HEK293 (cell line): ENCODE measurements around the gene ACACB.
A peak's percentile ranks its signal among the peaks of the same experiment; 100 is the strongest.

ENCODE experiments used
- AEBP2 ChIP-seq: fragments of 450-650 bp; formaldehyde crosslinking; IDR thresholded peaks from 2 replicates; pipeline ENCODE4 v1.5.1; 2016; ENCODE audit warnings: missing biosample characterization, missing genetic modification characterization, borderline replicate concordance
- FEZF1 ChIP-seq: fragments of 450-650 bp; formaldehyde crosslinking; IDR thresholded peaks from 2 replicates; pipeline ENCODE4 v1.5.1; 2016; ENCODE audit warnings: missing biosample characterization, missing genetic modification characterization
- GLIS2 ChIP-seq: fragments of 450-650 bp; formaldehyde crosslinking; IDR thresholded peaks from 2 replicates; pipeline ENCODE4 v1.5.1; 2016; ENCODE audit warnings: missing biosample characterization, missing genetic modification characterization
- KLF9 ChIP-seq: fragments of 450-650 bp; formaldehyde crosslinking; IDR thresholded peaks from 2 replicates; pipeline ENCODE4 v1.5.1; 2016; ENCODE audit warnings: missing biosample characterization, missing genetic modification characterization, low read depth
- OVOL3 ChIP-seq: fragments of 450-650 bp; formaldehyde crosslinking; IDR thresholded peaks from 2 replicates; pipeline ENCODE4 v1.5.1; 2016; ENCODE audit warnings: missing biosample characterization, missing genetic modification characterization
- PRDM10 ChIP-seq: fragments of 450-650 bp; formaldehyde crosslinking; IDR thresholded peaks from 2 replicates; pipeline ENCODE4 v1.5.1; 2016; ENCODE audit warnings: missing biosample characterization, missing genetic modification characterization
- PRDM6 ChIP-seq: fragments of 450-650 bp; formaldehyde crosslinking; IDR thresholded peaks from 2 replicates; pipeline ENCODE4 v1.5.1; 2017; ENCODE audit warnings: missing biosample characterization, missing genetic modification characterization
- SP2 ChIP-seq: fragments of 450-650 bp; formaldehyde crosslinking; IDR thresholded peaks from 2 replicates; pipeline ENCODE4 v1.5.1; 2016; ENCODE audit warnings: missing biosample characterization, missing genetic modification characterization
- ZFHX2 ChIP-seq: fragments of 450-650 bp; formaldehyde crosslinking; conservative IDR thresholded peaks from 2 replicates; pipeline ENCODE4 v1.5.1; 2016; ENCODE audit warnings: missing biosample characterization, missing genetic modification characterization
- ZFP3 ChIP-seq: fragments of 450-650 bp; formaldehyde crosslinking; IDR thresholded peaks from 2 replicates; pipeline ENCODE4 v1.5.1; 2016; ENCODE audit warnings: low read depth, missing biosample characterization, missing genetic modification characterization
- ZFP37 ChIP-seq: fragments of 450-650 bp; formaldehyde crosslinking; IDR thresholded peaks from 2 replicates; pipeline ENCODE4 v1.5.1; 2016; ENCODE audit warnings: missing biosample characterization, missing genetic modification characterization
- ZNF10 ChIP-seq: fragments of 450-650 bp; formaldehyde crosslinking; IDR thresholded peaks from 2 replicates; pipeline ENCODE4 v1.5.1; 2017; ENCODE audit warnings: missing biosample characterization, missing genetic modification characterization
- ZNF26 ChIP-seq: fragments of 450-650 bp; formaldehyde crosslinking; IDR thresholded peaks from 2 replicates; pipeline ENCODE4 v1.5.1; 2016; ENCODE audit warnings: missing biosample characterization, missing genetic modification characterization
- ZNF280D ChIP-seq: fragments of 450-650 bp; formaldehyde crosslinking; IDR thresholded peaks from 2 replicates; pipeline ENCODE4 v1.5.1; 2016; ENCODE audit warnings: missing biosample characterization, missing genetic modification characterization
- ZNF335 ChIP-seq: fragments of 450-650 bp; formaldehyde crosslinking; conservative IDR thresholded peaks from 2 replicates; pipeline ENCODE4 v1.5.1; 2016; ENCODE audit warnings: missing biosample characterization, missing genetic modification characterization
- ZNF473 ChIP-seq: fragments of 450-650 bp; formaldehyde crosslinking; IDR thresholded peaks from 2 replicates; pipeline ENCODE4 v1.5.1; 2017; ENCODE audit warnings: missing biosample characterization, missing genetic modification characterization
- ZNF501 ChIP-seq: fragments of 450-650 bp; formaldehyde crosslinking; IDR thresholded peaks from 2 replicates; pipeline ENCODE4 v1.5.1; 2016; ENCODE audit warnings: missing biosample characterization, missing genetic modification characterization
- ZNF514 ChIP-seq: fragments of 450-650 bp; formaldehyde crosslinking; IDR thresholded peaks from 2 replicates; pipeline ENCODE4 v1.5.1; 2016; ENCODE audit warnings: missing biosample characterization, missing genetic modification characterization
- ZNF629 ChIP-seq: fragments of 450-650 bp; formaldehyde crosslinking; IDR thresholded peaks from 2 replicates; pipeline ENCODE4 v1.5.1; 2017; ENCODE audit warnings: missing biosample characterization, missing genetic modification characterization
- ZNF777 ChIP-seq: fragments of 450-650 bp; formaldehyde crosslinking; IDR thresholded peaks from 2 replicates; pipeline ENCODE4 v1.5.1; 2017; ENCODE audit warnings: missing biosample characterization, missing genetic modification characterization, borderline replicate concordance
- TF ChIP-seq, protein P1 (sequence below): fragments of 450-650 bp; formaldehyde crosslinking; IDR thresholded peaks from 2 replicates; pipeline ENCODE4 v1.5.1; 2016; ENCODE audit warnings: missing biosample characterization, missing genetic modification characterization
- TF ChIP-seq, protein P2 (sequence below): fragments of 450-650 bp; formaldehyde crosslinking; IDR thresholded peaks from 2 replicates; pipeline ENCODE4 v1.5.1; 2017; ENCODE audit warnings: missing biosample characterization, missing genetic modification characterization

Gene ACACB

DNA sequence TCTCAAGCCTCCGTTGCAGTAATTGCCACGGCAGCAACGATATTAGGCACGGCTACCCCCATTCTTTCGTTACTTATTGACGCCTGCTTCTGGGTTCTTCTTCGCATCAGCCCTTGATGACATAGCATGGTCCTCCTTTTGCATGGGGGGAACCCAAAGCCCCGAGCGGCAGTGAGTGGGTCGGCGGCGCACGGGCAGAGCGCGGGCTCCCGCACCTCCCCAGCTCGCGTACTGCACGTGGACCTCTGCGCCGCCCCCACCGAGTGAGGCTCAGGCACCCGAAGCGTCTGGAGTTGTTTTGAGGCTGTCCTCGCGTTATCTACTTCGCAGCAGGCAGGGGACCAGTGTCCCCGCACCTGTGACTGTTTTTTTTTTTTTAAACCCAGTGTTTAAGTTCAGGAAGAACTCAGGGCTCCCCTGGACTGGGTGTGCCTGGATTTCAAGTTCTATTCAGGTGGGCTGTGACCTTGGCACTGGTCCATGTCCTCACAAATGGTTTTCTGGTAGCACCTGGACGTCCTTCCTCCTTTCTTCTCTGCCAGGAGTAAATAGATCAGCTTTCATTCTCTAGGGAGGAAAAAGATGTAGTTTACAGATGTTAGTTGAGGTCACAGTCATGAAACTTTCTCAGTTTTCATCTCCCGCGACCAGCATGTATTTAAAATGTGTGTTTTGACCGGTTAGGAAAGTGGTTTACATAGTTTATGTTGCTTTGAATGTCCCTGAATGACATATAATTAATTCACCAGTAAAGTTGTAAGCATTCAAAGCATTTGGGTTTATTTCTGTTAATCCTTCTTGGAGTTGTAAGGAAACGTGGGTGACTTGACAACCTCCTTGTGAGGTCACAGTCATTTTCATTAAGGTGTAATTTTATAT lies 194.1 kb downstream of the ACACB start (continued):
- TF ChIP-seq, protein P1, sequence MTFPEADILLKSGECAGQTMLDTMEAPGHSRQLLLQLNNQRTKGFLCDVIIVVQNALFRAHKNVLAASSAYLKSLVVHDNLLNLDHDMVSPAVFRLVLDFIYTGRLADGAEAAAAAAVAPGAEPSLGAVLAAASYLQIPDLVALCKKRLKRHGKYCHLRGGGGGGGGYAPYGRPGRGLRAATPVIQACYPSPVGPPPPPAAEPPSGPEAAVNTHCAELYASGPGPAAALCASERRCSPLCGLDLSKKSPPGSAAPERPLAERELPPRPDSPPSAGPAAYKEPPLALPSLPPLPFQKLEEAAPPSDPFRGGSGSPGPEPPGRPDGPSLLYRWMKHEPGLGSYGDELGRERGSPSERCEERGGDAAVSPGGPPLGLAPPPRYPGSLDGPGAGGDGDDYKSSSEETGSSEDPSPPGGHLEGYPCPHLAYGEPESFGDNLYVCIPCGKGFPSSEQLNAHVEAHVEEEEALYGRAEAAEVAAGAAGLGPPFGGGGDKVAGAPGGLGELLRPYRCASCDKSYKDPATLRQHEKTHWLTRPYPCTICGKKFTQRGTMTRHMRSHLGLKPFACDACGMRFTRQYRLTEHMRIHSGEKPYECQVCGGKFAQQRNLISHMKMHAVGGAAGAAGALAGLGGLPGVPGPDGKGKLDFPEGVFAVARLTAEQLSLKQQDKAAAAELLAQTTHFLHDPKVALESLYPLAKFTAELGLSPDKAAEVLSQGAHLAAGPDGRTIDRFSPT (tag by site-specific recombination) = peak; percentile 22; the same call in 1 of the 2 replicates
- TF ChIP-seq ZNF473 (tag by site-specific recombination) = no peak
- TF ChIP-seq, protein P2, sequence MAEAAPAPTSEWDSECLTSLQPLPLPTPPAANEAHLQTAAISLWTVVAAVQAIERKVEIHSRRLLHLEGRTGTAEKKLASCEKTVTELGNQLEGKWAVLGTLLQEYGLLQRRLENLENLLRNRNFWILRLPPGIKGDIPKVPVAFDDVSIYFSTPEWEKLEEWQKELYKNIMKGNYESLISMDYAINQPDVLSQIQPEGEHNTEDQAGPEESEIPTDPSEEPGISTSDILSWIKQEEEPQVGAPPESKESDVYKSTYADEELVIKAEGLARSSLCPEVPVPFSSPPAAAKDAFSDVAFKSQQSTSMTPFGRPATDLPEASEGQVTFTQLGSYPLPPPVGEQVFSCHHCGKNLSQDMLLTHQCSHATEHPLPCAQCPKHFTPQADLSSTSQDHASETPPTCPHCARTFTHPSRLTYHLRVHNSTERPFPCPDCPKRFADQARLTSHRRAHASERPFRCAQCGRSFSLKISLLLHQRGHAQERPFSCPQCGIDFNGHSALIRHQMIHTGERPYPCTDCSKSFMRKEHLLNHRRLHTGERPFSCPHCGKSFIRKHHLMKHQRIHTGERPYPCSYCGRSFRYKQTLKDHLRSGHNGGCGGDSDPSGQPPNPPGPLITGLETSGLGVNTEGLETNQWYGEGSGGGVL (tag by site-specific recombination) = peak; percentile 68
- no peak for TF ChIP-seq ZNF26
- peak; percentile 95 for TF ChIP-seq ZNF335 (tag by site-specific recombination)
- TF ChIP-seq ZFP37 (tag by site-specific recombination) = peak; percentile 46; the same call in 1 of the 2 replicates
- TF ChIP-seq ZNF777 (tag by site-specific recombination) = 0 out of 2 replicates have a peak, but pooled peaks have one; percentile 62
- TF ChIP-seq PRDM6 = peak; percentile 94
- TF ChIP-seq KLF9 (tag by site-specific recombination) = peak; percentile 70
- TF ChIP-seq ZNF280D = no peak
- TF ChIP-seq ZNF10 (tag by site-specific recombination) = peak; percentile 72; the same call in 1 of the 2 replicates
- no peak for TF ChIP-seq ZFP3 (tag by site-specific recombination)
- no peak for TF ChIP-seq ZNF514 (tag by site-specific recombination)
- TF ChIP-seq FEZF1 (tag by site-specific recombination) = no peak
- TF ChIP-seq ZFHX2 (tag by site-specific recombination) = peak; percentile 77
- peak; percentile 86 for TF ChIP-seq GLIS2
- TF ChIP-seq ZNF501 = peak; percentile 77; the same call in 1 of the 2 replicates
- peak; percentile 14; the same call in 1 of the 2 replicates for TF ChIP-seq SP2 (tag by site-specific recombination)
- peak; percentile 32; the same call in 1 of the 2 replicates for TF ChIP-seq ZNF629 (tag by site-specific recombination)
- TF ChIP-seq PRDM10 (tag by site-specific recombination) = peak; percentile 54
- TF ChIP-seq AEBP2 = no peak
- TF ChIP-seq OVOL3 (tag by site-specific recombination) = 0 out of 2 replicates have a peak, but pooled peaks have one; percentile 54
